Smooth muscle cell (in vitro differentiated cells): Measurements from ENCODE around the gene KIAA0586. TPM values are rescaled to one million over a fixed set of nuclear protein-coding genes. Genes with fewer than 3 reads are reported as not detected.

Experiments used
- DNase-seq: peaks from one replicate; lab custom pipeline; 2025; ENCODE audit not compliant: unreplicated experiment; lab: John Stamatoyannopoulos, UW
- H2AFZ ChIP-seq: fragments of 200-600 bp; sonication (generic); 2 replicates; pipeline ENCODE4 v1.6.0; 2016; ENCODE audit warnings: antibody characterized with exemption, low read depth, mild to moderate bottlenecking
- H3F3A ChIP-seq: fragments of 200-600 bp; sonication (generic); 2 replicates; pipeline ENCODE4 v1.6.0; 2017; ENCODE audit warnings: antibody characterized with exemption, low read depth
- H3K27ac ChIP-seq: fragments of 200-600 bp; sonication (generic); 2 replicates; pipeline ENCODE4 v1.5.1; 2016; ENCODE audit warnings: low read depth, mild to moderate bottlenecking
- H3K27me3 ChIP-seq: fragments of 200-600 bp; sonication (generic); 2 replicates; pipeline ENCODE4 v1.6.1; 2016; ENCODE audit warnings: low read depth, mild to moderate bottlenecking
- H3K36me3 ChIP-seq: fragments of 200-600 bp; sonication (generic); 2 replicates; pipeline ENCODE4 v1.5.1; 2016; ENCODE audit warnings: low read depth
- H3K4me1 ChIP-seq: fragments of 200-600 bp; sonication (generic); 2 replicates; pipeline ENCODE4 v1.5.1; 2016; ENCODE audit warnings: low read depth
- H3K4me2 ChIP-seq: fragments of 200-600 bp; sonication (generic); 2 replicates; pipeline ENCODE4 v1.6.0; 2016; ENCODE audit warnings: mild to moderate bottlenecking
- H3K4me3 ChIP-seq: fragments of 200-600 bp; sonication (generic); 2 replicates; pipeline ENCODE4 v1.5.1; 2016; ENCODE audit warnings: mild to moderate bottlenecking
- H3K79me2 ChIP-seq: fragments of 200-600 bp; sonication (generic); 2 replicates; pipeline ENCODE4 v1.6.0; 2016; ENCODE audit warnings: low read depth, mild to moderate bottlenecking
- H3K9ac ChIP-seq: fragments of 200-600 bp; sonication (generic); 2 replicates; pipeline ENCODE4 v1.6.0; 2016; ENCODE audit warnings: low read depth
- H3K9me3 ChIP-seq: fragments of 200-600 bp; sonication (generic); replicated peaks from 2 replicates; pipeline ENCODE4 v1.5.1; 2016; ENCODE audit warnings: low read depth
- H4K20me1 ChIP-seq: fragments of 200-600 bp; sonication (generic); 2 replicates; pipeline ENCODE4 v1.6.0; 2016; ENCODE audit warnings: low read depth
- CTCF ChIP-seq: fragments of 200-600 bp; sonication (generic); IDR thresholded peaks from 2 replicates; pipeline ENCODE4 v1.5.1; 2017; ENCODE audit warnings: borderline replicate concordance, mild to moderate bottlenecking, antibody characterized with exemption; ENCODE audit not compliant: insufficient read depth, poor library complexity, severe bottlenecking
- WGBS: methylation state at CpG from one replicate; pipeline ENCODE4 v1.1.7; 2016; ENCODE audit warnings: low lambda C conversion rate; 5-methylcytosine and 5-hydroxymethylcytosine counted together
- polyA plus RNA-seq: library from polyadenylated mRNA; unstranded; fragments of >200 nt; fragmentation: Nextera tagmentation; extraction: Ambion mirVana; gene quantifications from 2 replicates; pipeline ENCODE4 v1.2.1, GENCODE V29; 2016
- total RNA-seq: library from RNA; depleted of rRNA; stranded (reverse); fragments of >200 nt; gene quantifications from 2 replicates; pipeline ENCODE4 v1.2.3, GENCODE V29; 2014

KIAA0586 gene
- total and polyA plus RNA-seq, 2 experiments from 2014 or later = 6.5 to 20.0 TPM

GRCh38 chr14:58430156-58430555, 2.6 kb downstream of the KIAA0586 start:
- Histone ChIP-seq H3K9ac (no peak overlapping the region), H3K36me3 (no peaks in the 10 kb centered on the region), H3K4me2 (peak overlapping the region; percentile 95), H3K27me3 (no peaks in the 10 kb centered on the region), H3K27ac (peak overlapping the region; percentile 22), H3K4me3 (no peak overlapping the region), H4K20me1 (no peaks in the 10 kb centered on the region), H3K9me3 (no peaks in the 10 kb centered on the region), H3K4me1 (peaks cover 18% of the 10 kb centered on the region), H2AFZ (no peak overlapping the region), H3F3A (peaks cover 6% of the 10 kb centered on the region), H3K79me2 (peaks cover 42% of the 10 kb centered on the region)
- no peak for DNase-seq
- no peak for TF ChIP-seq CTCF
- WGBS = 35% methylated on average over 1 of the region's 1 CpG

GRCh38 chr14:58439476-58439875, 12.0 kb downstream of the KIAA0586 start:
- 90% methylated on average over 5 of the region's 5 CpGs for WGBS
- no peak overlapping the region for H2AFZ ChIP-seq
- H4K20me1 ChIP-seq = no peaks in the 10 kb centered on the region
- peaks cover 6% of the 10 kb centered on the region for H3K36me3 ChIP-seq
- H3F3A ChIP-seq = no peaks in the 10 kb centered on the region
- H3K4me3 ChIP-seq = no peak overlapping the region
- H3K9me3 ChIP-seq = no peaks in the 10 kb centered on the region
- H3K27me3 ChIP-seq = no peaks in the 10 kb centered on the region
- no peak for DNase-seq
- H3K9ac ChIP-seq = no peak overlapping the region
- no peak for TF ChIP-seq CTCF
- H3K79me2 ChIP-seq = no peaks in the 10 kb centered on the region
- no peak overlapping the region for H3K4me2 ChIP-seq
- H3K4me1 ChIP-seq = no peaks in the 10 kb centered on the region
- H3K27ac ChIP-seq = no peak overlapping the region

GRCh38 chr14:58444627-58445026, 17.1 kb downstream of the KIAA0586 start:
- no peak for TF ChIP-seq CTCF
- Histone ChIP-seq H3F3A (no peaks in the 10 kb centered on the region), H3K27me3 (no peaks in the 10 kb centered on the region), H3K79me2 (no peaks in the 10 kb centered on the region), H3K4me3 (no peak overlapping the region), H3K4me2 (no peak overlapping the region), H3K27ac (no peak overlapping the region), H4K20me1 (no peaks in the 10 kb centered on the region), H3K9ac (no peak overlapping the region), H3K36me3 (peaks cover 6% of the 10 kb centered on the region), H2AFZ (no peak overlapping the region), H3K4me1 (no peaks in the 10 kb centered on the region), H3K9me3 (no peaks in the 10 kb centered on the region)
- DNase-seq = no peak
- 93% methylated on average over 5 of the region's 5 CpGs for WGBS

- no peak for DNase-seq
- Histone ChIP-seq H4K20me1 (no peaks in the 10 kb centered on the region), H3K4me2 (peak overlapping the region; percentile 33), H3K4me1 (no peaks in the 10 kb centered on the region), H3K9me3 (no peaks in the 10 kb centered on the region), H3K9ac (no peak overlapping the region), H3K36me3 (peaks cover 10% of the 10 kb centered on the region), H3K27ac (peak overlapping the region; percentile 42), H3K4me3 (no peak overlapping the region), H2AFZ (no peak overlapping the region), H3K79me2 (no peaks in the 10 kb centered on the region), H3K27me3 (no peaks in the 10 kb centered on the region), H3F3A (peaks cover 3% of the 10 kb centered on the region)
- no peak for TF ChIP-seq CTCF
- WGBS = 68% methylated on average over 9 of the region's 9 CpGs
Observed at GRCh38 chr14:58455593-58456265, 28.2 kb downstream of the KIAA0586 start.
